ENCODE data around the gene FNBP1.

Gene FNBP1

GRCh38 chr9:129871046-129871445, 171.9 kb downstream of the FNBP1 start:
- no peak for DNase-seq

DNA sequence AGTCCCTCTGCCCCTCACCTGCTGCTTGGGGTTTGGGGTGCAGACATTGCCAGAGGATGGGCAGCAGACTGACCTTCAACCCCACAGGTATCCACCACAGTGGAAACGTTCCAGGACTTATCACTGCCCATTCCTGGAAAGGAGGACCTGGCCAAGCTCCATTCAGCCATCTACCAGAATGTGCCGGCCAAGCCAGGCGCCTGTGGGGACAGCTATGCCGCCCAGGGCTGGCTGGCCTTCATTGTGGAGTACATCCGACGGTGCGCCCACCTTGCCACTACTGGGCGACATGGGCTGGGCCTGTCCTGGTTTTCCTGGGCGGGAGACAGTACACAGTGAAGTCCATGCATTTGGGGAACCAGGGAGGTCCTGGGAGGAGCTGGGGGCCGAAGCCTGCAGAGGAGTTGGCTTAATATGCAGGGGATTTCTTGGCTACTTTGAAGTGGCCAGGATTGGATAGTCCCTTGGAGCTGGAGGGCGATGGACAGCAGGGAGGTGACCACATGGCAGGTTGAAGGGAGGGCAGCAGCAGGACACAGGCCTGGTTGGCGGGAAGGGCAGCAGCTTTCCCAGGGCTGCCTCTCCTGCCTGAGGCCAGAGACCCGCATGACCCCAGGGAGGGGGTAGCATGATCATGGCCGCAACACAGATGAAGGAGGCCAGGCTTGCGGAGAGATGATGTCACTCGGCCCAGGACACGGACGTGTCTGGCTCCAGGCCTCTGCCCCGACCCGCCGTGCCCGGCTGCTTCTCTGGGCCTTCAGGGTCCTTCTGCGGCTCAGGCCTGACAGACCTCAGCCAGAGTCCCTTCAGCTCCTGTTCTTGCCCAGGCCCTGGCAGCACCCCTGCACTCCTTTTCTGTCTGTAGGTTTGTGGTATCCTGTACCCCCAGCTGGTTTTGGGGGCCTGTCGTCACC, 173.1 kb downstream of the FNBP1 start:
- DNase-seq, result no peak

DNA sequence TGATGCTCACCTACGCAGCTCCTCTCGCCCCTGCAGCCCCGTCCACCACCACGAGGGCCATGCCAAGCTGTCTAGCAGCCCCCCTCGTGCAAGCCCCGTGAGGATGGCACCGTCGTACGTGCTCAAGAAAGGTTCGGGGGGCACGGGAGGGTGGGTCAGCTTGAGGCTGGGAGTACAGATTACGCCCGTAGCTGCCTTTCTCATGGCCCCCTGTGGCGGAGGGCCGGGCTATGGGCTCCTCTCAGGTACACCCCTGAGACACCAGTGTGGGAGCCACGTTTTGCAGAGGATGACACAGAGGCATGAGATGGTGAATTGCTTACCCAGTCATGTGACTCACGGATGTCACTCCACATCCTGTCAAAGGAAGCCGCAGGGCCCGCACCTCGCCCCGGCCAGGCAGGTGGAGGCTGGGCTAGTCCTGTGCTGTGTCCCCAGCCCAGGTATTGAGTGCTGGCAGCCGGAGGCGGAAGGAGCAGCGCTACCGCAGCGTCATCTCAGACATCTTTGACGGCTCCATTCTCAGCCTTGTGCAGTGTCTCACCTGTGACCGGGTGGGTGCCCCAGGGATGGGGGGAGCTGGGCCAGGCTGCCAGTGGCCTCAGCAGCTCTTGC, 174.0 kb downstream of the FNBP1 start:
- peak; percentile 92 for DNase-seq

DNA sequence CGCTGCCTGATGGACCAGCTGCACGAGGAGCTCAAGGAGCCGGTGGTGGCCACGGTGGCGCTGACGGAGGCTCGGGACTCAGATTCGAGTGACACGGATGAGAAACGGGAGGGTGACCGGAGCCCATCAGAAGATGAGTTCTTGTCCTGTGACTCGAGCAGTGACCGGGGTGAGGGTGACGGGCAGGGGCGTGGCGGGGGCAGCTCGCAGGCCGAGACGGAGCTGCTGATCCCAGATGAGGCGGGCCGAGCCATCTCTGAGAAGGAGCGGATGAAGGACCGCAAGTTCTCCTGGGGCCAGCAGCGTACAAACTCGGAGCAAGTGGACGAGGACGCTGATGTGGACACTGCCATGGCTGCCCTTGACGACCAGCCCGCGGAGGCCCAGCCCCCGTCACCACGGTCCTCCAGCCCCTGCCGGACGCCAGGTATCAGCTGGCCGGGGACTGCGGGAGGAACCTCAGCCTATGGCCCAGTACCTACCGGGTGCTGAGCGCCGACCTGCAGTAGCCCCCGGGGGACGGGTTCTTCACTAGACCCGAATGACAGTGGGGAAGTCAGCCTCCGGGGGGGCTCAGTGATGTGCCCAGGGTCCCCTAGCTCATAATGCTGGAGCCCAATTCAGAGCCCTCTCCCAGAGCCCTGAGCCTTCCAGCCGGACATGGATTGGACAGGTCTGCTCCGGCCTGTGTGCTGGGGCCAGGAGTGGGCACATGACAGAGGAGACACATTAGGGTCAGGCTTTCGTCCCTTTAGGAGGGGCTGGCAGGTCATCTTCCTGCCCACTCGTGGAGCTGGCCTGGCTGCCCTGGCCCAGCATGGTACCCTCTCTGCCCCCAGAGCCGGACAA, 174.7 kb downstream of the FNBP1 start:
- DNase-seq, result no peak

DNA sequence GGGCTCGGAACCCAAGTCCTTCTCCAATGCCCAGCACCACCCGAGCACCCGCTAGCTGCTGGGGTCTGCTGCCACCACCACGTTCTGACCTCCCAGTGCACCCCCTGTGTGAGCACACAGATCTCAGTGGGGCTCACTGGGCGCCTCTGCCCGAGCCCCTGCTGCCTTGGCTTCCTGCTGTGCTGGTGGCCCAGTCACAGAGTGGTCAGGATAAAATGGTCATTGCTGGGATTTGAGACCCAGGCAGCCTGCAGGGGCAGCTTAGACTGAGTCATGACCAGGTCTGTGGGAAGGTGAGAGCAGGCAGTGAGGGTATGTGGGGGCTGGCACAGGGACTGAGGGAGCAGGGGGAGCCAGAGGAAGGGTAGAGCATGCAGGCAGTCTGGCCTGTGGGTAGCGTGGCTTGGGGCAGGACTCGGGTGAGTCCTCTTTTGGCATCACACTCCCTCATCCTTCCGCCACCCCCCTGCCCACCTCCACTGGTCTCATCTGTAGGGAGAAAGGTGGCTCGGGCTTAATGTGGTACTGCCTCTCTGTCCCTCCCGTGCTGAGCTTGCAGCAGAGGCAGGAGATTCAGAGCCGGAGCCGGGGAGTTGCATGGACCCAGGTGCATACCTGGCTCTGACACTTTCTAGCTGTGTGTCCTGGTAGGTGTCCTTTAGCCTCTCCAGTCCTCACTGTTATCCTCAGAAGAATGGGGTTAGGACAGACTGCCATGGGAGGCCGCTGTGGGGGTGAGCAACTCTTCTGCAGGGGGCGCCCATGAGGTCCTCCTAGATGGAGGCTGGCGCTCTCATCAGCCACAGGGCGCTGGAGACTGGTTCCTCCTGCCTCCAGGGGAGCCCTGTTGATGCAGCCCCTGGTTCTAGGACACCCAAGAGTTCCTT, 175.6 kb downstream of the FNBP1 start:
- DNase-seq, result no peak

GRCh38 chr9:129866394-129867135, 176.4 kb downstream of the FNBP1 start:
- no peak for DNase-seq

- DNase-seq, result no peak
Measured at GRCh38 chr9:129865668-129866320, 177.2 kb downstream of the FNBP1 start.

- DNase-seq, result no peak
Measured at GRCh38 chr9:129864991-129865647, 177.9 kb downstream of the FNBP1 start.

DNA sequence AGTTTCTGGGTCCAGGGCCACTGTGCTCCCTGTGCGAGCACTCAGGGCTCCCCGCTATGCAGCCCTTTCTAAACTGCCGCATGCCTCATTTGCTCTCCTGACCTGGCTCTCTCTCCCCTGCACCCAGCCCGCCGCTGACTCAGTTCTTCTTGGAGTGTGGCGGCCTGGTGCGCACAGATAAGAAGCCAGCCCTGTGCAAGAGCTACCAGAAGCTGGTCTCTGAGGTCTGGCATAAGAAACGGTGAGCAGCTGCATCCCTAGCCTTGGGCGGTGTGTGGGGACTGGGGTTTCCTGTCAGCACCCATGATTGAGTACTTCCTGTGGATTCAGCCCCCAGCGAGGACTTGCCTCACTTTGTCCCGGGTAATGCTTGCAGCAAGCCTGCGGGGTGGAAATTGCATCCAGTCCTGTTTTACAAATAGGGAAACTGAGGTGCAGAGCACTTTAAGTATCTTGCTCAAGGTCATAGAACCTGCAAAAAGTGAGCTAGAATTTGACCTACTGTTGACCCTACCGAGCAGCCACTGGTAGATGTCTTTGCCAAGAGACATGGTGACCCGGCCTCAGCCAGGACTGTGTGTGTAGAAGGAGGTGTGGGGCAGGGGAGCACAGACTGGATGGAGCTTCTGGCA, 179.8 kb downstream of the FNBP1 start:
- DNase-seq, result peak; percentile 34

GRCh38 chr9:129861447-129861827, 181.6 kb downstream of the FNBP1 start:
- DNase-seq, result no peak

DNA sequence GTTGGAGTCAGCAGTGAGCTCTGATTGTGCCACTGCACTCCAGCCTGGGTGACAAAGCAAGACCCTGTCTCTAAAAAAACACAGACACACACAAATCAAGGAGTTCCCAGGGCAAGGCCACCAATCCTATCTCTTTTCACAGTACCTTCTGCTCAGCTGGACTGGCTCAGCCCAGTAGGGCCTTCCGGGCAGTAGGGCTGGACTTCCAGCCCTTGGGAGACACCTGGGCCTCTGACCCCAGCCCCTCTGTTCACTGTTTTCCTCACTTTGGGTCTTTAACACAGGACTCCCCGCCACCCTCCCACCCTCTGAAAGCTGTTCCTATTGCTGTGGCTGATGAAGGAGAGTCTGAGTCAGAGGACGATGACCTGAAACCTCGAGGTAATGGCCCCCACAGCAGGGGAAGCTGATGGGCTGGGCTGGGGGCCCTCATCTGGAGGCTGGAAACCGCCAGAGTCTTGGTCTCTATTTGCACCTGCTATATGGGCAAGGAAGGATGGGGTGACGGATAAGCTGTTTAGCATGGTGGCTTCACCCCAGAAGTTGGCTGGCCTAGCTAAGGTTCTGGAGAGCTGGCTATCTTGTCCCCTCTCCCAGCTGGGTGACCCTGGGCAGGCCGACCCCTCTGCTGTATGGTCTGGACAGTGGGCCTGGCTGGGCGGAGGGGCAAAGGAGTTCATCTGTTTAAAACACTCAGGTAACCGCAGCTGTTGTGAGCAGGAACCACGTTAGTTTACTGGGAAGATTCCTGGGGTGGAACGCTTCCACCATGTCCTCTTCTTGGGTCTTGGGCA, 182.1 kb downstream of the FNBP1 start:
- no peak for DNase-seq

- DNase-seq, result no peak
Measured at GRCh38 chr9:129858167-129858962, 184.6 kb downstream of the FNBP1 start.

GRCh38 chr9:129857207-129857606, 185.8 kb downstream of the FNBP1 start:
- DNase-seq, result no peak

- no peak for DNase-seq
Measured at GRCh38 chr9:129854588-129855110, 188.3 kb downstream of the FNBP1 start.

- DNase-seq, result no peak
Measured at GRCh38 chr9:129853614-129854013, 189.4 kb downstream of the FNBP1 start.

GRCh38 chr9:129852579-129852978, 190.4 kb downstream of the FNBP1 start:
- no peak for DNase-seq

DNA sequence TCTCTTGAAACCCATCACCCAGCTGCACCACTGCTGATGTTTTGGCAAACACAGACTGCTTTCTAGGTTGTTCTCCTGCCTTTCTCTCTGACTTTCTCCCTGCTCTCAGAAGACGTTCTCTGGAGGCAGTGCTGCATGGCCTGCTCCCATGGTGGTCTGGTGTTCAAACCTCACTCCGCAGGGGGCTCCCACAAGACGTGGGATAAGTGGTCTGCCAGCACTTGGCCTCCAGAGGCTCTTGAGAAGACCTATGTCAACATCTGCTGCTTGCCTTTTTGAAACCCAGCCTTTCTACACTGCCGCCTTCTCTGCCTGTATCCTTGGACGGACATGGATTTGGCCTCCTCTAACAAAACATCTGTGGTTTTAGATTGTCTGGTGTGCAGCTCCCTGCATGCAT, 191.2 kb downstream of the FNBP1 start:
- DNase-seq, result no peak

All from activated gamma-delta T cell (primary cell).